NCI-H774 (cell line): Measurements from ENCODE around the gene TMSB15C.
"Not testable (repeated sequence)": the region's sequence is repeated elsewhere in the genome, so short reads cannot be mapped to it uniquely, and the experiment has no call there.

ENCODE experiments used
- DNase-seq: peaks from one replicate; lab custom pipeline; 2025; lab: John Stamatoyannopoulos, UW

Gene TMSB15C

DNA sequence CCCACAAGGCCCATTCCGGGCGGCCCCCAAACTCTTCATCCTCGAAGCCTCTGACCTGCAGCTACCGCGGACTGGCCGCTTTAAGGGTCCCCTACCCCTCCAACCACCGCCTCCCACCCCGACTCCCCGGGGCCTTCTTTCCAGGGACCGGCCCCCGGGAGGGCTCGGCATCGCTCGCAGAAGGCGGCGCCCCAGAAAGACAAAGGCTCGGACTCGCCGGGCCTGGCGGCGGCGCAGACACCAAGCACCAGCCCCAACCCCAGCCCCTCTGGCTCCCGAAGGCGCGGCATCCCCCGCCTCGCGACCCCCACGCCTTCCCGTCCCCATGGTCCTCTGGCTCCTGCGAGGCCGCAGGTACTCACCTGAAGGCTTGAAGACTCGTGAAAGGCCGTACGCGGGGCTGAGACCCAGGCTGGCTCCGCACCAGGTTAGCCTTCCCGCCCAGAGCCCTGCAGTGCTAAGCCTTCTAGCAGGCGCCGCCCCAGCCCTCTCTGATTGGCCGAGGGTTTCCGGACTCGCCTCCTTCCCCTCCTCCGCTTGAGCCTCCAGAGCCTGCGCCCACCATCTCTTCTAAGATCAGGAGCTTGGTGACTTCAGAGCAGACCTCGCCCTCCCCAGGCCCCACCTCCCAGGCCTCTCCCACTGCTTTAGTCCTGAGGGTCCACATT, at the start of gene TMSB15C:
Gene TMSB15C, minus strand, starts transcription at position 459 of the 668 bp plus-strand sequence.
- not testable (repeated sequence) for DNase-seq

GRCh38 chrX:104122829-104123228, 46.8 kb upstream of the TMSB15C start:
- DNase-seq: no peak

- no peak for DNase-seq
These were observed 42.7 kb upstream of the TMSB15C start for GRCh38 chrX:104118765-104119164.

DNA sequence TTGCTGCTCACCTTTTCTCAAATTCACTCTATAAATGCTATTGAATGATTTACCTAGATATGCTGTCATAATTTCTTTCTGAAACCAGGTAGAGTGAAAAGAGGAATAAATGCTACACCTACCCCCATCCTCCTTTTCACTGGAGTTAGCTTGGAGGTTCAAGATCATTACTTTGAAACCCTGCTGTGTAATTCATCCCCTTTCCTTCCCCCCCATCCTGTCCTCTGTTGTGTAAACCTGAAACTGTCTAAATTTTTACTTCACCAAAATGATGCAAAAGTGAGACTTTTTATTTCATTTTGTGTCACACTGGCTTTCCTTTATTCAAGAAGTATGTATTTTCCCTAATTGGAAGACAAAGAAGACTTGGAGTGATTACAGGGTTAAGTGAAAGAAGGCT, 41.7 kb upstream of the TMSB15C start:
- no peak for DNase-seq

DNA sequence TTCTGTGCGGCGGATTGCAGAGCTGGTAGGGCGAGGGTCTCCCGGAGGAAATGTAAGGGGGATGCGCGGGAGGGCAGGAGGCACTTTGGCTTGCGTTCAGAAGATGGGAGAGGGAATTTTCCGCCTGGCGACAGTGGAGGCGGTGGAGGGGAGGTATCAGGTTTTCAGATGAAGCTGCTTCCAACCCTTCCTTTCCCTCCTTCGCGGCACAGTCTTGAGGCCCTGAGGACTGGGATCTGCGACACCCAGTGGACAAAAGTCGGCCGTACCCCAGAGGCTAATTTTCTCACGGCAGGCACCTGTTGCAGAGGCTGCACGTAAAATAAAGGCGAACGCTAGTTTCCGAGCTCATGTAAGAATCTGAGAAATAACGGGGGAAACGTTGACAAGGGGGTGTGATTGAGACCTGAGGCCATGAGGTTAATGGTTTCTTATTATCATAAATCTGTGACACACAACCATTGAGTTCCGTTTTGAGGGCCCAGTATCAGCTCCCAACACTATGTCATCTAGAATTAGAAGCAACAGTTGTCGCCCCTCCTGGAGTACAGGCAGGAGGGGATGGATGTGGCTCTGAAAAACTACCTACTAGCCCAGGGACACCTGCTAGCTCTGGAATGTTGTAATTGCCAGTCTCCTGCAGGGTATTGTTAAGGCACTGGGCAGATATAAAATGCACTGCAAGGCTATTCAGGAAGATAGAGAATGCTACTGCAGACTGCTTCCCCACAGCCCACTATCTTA, 37.4 kb upstream of the TMSB15C start:
- DNase-seq: no peak

DNA sequence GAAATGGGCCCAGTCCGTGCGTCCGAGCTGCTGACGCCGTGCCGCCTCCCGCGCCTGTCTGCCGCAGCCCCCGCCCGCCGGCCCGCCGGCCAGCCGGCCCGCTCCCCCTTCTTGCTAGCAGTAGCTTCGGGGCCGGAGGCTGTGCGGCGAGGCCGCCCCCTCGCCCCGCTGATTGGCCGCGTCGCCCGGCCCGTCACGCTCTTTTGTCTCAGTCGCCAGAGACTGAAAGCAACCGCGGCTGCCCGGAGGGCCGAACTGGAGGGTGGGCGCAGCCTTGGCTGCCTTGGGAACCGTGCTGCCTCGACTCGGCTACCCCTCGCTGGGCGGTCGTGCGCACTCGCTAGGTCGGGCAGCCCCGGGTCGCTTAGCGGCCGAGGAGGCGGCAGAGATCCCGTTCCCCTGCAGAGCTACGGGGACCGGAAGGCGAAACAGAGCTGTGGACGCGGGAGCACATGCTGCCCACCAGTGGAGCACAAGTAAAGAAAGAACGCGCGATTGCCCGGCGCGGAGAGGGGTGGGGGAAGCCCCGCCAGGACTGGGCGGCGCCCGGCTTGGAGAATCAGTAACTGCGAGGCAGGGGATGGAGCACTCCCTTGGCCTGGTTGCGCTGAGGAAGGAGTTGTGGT, 36.4 kb upstream of the TMSB15C start, which contains the start of gene ZCCHC18:
Gene ZCCHC18, plus strand, starts transcription at position 198 of the 626 bp plus-strand sequence. CDS start 1,589 bp downstream, outside the sequence.
- DNase-seq: peak; percentile 16

- not testable (repeated sequence) for DNase-seq
These were observed 34.6 kb upstream of the TMSB15C start for GRCh38 chrX:104110491-104111240.

GRCh38 chrX:104108955-104109354, 32.9 kb upstream of the TMSB15C start:
- DNase-seq: no peak

DNA sequence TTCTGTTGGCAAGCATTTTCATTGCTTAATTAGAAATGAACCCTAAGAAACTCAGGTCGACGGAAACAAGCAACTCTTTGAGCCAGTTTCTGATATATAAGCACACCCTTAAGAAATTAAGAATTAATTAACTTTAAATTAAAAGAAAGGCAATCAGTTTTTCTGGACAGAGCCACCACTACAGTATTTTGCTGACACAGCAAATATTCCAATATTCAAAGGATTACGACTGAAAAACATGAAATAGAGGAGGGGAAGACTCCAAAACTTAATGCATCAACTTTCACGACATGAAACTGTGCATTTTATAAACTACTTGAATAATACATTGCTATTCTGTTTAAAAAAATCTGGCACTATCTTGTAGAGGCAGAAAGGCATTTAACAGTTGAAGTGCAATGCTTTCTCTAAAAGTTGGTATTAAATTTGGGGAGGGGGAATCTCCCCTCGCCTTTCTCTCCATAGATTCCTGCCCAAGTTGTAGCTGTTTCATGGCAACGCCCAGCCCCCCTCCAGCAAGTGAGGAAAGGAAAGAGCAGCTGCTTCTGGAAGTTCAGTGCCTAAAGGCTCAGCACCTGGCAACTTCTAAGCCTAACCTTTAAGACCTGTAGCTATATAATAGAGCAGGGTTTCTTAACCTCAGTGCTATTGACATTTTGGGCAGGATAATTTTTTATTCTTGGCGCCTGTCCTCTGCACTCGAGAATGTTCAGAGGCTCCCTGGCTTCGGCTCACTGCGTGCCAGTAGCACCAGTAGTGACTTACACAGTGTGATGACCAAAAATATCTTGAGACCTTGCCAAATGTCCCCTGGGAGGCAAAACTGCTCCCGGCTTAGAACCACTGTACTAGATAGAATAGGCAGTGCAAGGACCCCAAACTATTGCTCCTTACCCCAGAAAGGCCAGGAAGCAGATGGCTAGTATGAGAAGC, 29.6 kb upstream of the TMSB15C start:
- no peak for DNase-seq

DNA sequence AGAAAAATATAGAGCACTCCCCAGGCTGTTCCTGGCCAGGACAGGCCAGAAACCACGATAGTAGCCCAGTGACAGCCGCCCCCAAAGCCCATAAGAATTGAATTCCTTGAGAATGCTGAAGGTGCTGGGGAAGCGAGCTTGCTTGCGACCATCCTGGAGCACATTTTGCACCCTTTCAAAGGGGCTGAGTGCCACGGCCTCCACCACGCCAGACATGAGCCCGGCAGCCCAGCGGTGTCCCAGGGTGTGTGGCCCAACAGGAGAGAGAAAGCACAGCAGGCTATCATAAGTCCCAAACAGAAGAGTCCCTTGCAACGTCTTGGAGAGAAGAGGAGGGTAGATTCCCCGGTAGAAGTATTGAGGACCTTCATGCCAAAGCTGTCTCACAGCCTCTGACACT, 28.6 kb upstream of the TMSB15C start:
- no peak for DNase-seq

DNA sequence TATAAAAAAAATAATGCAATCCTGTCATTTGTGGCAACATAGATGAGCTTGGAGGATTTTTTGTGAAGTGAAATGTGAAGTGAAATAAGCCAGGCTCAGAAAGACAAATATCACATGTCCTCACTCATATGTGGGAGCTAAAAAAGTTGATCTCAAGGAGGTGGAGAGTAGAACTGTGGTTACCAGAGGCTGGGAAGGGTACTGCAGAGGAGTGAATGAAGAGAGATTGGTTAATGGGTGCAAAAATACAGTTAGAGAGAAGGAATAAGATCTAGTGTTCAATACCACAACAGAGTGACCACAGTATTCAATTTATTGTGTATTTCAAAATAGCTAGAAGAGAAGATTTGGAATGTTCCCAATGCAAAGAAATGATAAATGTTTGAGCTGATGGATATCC, 22.9 kb upstream of the TMSB15C start:
- no peak for DNase-seq

DNA sequence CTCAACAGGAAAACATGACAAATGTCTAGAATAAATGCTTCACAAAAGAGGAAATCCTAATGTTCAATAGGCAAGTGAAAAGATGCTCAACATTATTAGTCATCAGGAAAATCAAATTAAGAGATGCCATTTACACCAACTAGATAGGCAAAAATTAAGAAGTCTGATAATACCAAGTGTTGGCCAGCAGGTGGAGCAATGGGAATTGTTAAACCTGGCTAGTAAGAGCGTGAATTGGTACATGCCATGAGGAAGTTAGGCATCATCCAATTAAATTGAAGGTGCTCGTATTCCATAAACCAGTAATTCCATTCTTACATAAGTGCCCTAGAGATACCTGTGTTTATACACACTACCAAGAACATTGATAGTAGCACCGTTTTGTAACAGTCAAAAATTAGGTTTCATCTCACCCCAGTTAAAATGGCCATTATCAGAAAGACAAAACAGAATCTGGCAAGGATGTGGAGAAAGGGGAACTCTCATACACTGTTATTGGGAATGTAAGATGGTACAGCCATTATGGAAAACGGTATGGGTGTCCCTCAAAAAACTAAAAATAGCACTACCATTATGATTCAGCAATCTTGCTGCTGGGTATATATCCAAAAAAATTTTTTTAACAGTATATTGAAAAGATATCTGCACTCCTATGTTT, 22.2 kb upstream of the TMSB15C start:
- DNase-seq: peak; percentile 14

- DNase-seq: no peak
These were observed 9.9 kb upstream of the TMSB15C start for GRCh38 chrX:104085919-104086318.

DNA sequence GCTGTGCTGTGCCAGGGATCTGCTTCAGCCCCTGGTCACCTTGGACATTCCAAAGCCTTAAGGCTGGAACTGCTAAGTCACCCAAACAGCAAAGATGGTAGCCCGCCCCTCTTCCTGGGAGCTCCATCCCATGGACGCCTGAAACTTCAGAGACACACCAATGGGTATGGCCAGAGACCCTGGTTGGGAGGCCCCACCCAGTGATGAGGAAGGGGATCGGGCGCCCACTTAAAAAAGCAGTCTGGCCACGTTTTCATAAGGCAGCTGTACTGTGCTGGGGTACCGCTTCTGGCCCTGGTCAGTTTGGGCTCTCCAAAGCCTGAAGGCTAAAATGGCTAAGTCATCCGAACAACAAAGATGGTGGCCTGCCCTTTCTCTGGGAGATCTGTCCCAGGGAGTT, 9.4 kb upstream of the TMSB15C start:
- no peak for DNase-seq

GRCh38 chrX:104084534-104085277, 8.7 kb upstream of the TMSB15C start:
- no peak for DNase-seq

DNA sequence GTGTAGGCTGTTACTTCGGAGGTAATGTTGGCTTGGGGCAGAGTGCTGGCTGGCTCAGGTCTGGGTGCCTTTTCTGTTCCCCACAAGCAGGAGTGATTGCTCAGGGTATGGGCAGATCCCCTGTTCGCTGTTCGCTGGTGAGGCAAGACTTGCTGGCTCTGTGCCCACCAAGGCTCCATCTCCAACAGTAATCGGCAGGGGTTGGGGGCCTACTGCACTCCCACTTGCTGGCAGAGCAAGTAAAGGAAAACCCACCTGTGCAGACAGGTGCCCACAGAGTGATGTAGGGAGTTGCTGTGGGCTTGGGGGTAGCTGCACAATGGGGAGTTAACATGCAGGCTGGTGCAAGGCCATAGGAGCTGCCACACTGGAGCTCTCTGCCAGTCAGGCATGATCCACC, 8.0 kb upstream of the TMSB15C start:
- DNase-seq: no peak

- DNase-seq: not testable (repeated sequence)
These were observed 1.8 kb upstream of the TMSB15C start for GRCh38 chrX:104077854-104078253.

DNA sequence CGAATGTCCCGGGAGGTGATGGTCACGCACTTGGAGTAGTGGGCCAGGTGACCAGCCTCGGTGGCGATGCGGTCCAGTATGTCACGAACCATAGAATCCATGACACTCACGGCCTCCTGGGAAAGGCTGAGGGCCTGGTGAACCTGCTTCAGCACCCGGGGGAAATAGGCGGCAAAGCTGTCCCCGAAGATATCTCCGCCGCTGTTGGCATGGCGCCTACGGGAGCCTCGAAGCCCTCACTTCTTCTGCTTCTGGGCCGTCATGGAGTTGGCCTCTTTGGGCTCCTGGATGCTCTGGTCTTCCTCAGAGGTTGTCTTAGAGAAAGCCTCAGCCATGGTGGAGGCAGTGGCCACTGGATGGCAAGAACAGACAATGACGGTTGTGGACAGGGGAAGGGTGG, 13.4 kb downstream of the TMSB15C start:
- DNase-seq: not testable (repeated sequence)

DNA sequence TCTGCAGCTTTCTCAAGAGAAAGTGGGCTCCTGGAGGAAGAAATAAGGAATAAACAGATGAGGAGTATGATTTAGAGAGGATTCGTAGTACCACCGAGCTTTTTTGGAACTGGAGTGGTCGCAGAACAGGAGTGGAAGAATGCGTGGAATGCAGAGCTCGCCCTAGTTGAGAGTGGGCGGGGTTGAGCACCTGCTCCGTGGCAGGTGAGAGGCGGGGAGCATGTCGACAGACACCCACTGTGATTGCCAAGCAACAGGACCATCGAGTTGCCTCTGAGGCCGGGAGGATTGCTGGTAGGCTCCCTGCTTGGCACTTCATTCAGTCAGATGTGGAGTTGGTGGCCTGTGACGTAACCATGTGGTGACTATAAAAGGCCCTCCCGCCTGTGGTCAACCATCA, 21.1 kb downstream of the TMSB15C start:
- not testable (repeated sequence) for DNase-seq

GRCh38 chrX:104047171-104047570, 28.9 kb downstream of the TMSB15C start:
- DNase-seq: no peak
